Measurements from ENCODE around the gene ZNF599. TPM values are rescaled to one million over a fixed set of nuclear protein-coding genes. Genes with fewer than 3 reads are reported as not detected.

ZNF599 gene
- total and polyA plus RNA-seq, 10 donors: 3.3 to 10.5 (median 6.0) TPM

GRCh38 chr19:34779652-34780051 is 6.6 kb upstream of the ZNF599 start:
- WGBS, 5 donors: 64 to 75% (median 68%) methylated on average over 3 of the region's 3 CpGs
- no peak for DNase-seq
- no peaks in the 10 kb centered on the region for H3K36me3 ChIP-seq
- H3K27ac ChIP-seq: no peak overlapping the region
- H3K4me1 ChIP-seq: no peaks in the 10 kb centered on the region
- peaks cover 0 to 40% (median 7%) of the 10 kb centered on the region in 8 donors for H3K9me3 ChIP-seq
- intact Hi-C loops (cut with DNase I; ENCODE audit: low total_unique reads): no loop called here
- H3K27me3 ChIP-seq (replicated peaks in 1 of 7): peaks cover 0 to 6% (median 0%) of the 10 kb centered on the region in 7 donors
- TF ChIP-seq CTCF (IDR thresholded peaks at IDR 0.05 in 8 of 11, conservative IDR thresholded peaks at IDR 0.05 in 3 of 11) (no peak), POLR2A (IDR thresholded peaks at IDR 0.05) (no peak), POLR2AphosphoS5 (IDR thresholded peaks at IDR 0.05) (no peak)
- no peak overlapping the region for H3K4me3 ChIP-seq

GRCh38 chr19:34778342-34778741 is 5.3 kb upstream of the ZNF599 start:
- no peak for DNase-seq
- intact Hi-C loops (cut with DNase I; ENCODE audit: low total_unique reads): no loop called here
- Histone ChIP-seq H3K9me3 (peaks cover 0 to 48% (median 7%) of the 10 kb centered on the region in 8 donors), H3K4me1 (peaks cover 0 to 3% (median under 1%) of the 10 kb centered on the region in 6 donors), H3K27ac (no peak overlapping the region), H3K36me3 (no peaks in the 10 kb centered on the region), H3K27me3 (replicated peaks in 1 of 7) (peaks cover 0 to 6% (median 0%) of the 10 kb centered on the region in 7 donors), H3K4me3 (no peak overlapping the region)
- TF ChIP-seq CTCF (IDR thresholded peaks at IDR 0.05 in 8 of 11, conservative IDR thresholded peaks at IDR 0.05 in 3 of 11): no peak
- TF ChIP-seq POLR2AphosphoS5 (IDR thresholded peaks at IDR 0.05): no peak
- no peak for TF ChIP-seq POLR2A (IDR thresholded peaks at IDR 0.05)
- 75 to 86% (median 80%) methylated on average over 2 of the region's 2 CpGs for WGBS, 5 donors

GRCh38 chr19:34774857-34775256 is 1.8 kb upstream of the ZNF599 start:
- WGBS, 5 donors: 69 to 86% (median 77%) methylated on average over 2 of the region's 2 CpGs
- intact Hi-C loops (cut with DNase I; ENCODE audit: low total_unique reads): no loop called here
- no peak overlapping the region for H3K27ac ChIP-seq

GRCh38 chr19:34773555-34773864 is 495 bp upstream of the ZNF599 start:
- H3K4me3 ChIP-seq: peak overlapping the region; percentile 76 to 89 (median 85)
- 79 to 84% (median 82%) methylated on average over 2 of the region's 2 CpGs for WGBS, 5 donors
- H3K36me3 ChIP-seq: peaks cover 0 to 24% (median 4%) of the 10 kb centered on the region in 6 donors
- H3K4me1 ChIP-seq: peaks cover 0 to 21% (median 14%) of the 10 kb centered on the region in 6 donors
- peaks cover 0 to 6% (median 0%) of the 10 kb centered on the region in 7 donors for H3K27me3 ChIP-seq (replicated peaks in 1 of 7)
- peaks cover 0 to 37% (median 2%) of the 10 kb centered on the region in 8 donors for H3K9me3 ChIP-seq
- no peak for DNase-seq
- TF ChIP-seq POLR2A (IDR thresholded peaks at IDR 0.05) (no peak), CTCF (IDR thresholded peaks at IDR 0.05 in 8 of 11, conservative IDR thresholded peaks at IDR 0.05 in 3 of 11) (no peak), POLR2AphosphoS5 (IDR thresholded peaks at IDR 0.05) (no peak)
- peak overlapping the region in 4 of 8 donors; percentile 69 to 88 (median 86) for H3K27ac ChIP-seq
- intact Hi-C loops (cut with DNase I; ENCODE audit: low total_unique reads): no loop called here

More at GRCh38 chr19:34774857-34775256, 1.8 kb upstream of the ZNF599 start:
- H3K27me3 ChIP-seq (replicated peaks in 1 of 7): peaks cover 0 to 6% (median 0%) of the 10 kb centered on the region in 7 donors
- no peak overlapping the region for H3K4me3 ChIP-seq
- H3K36me3 ChIP-seq: peaks cover 0 to 10% (median 0%) of the 10 kb centered on the region in 6 donors
- DNase-seq: no peak
- peaks cover 0 to 42% (median 7%) of the 10 kb centered on the region in 8 donors for H3K9me3 ChIP-seq
- TF ChIP-seq POLR2A (IDR thresholded peaks at IDR 0.05) (no peak), POLR2AphosphoS5 (IDR thresholded peaks at IDR 0.05) (no peak), CTCF (IDR thresholded peaks at IDR 0.05 in 8 of 11, conservative IDR thresholded peaks at IDR 0.05 in 3 of 11) (no peak)
- peaks cover 0 to 21% (median 14%) of the 10 kb centered on the region in 6 donors for H3K4me1 ChIP-seq
